ENCODE measurements around the gene TMEM120B.

DNA sequence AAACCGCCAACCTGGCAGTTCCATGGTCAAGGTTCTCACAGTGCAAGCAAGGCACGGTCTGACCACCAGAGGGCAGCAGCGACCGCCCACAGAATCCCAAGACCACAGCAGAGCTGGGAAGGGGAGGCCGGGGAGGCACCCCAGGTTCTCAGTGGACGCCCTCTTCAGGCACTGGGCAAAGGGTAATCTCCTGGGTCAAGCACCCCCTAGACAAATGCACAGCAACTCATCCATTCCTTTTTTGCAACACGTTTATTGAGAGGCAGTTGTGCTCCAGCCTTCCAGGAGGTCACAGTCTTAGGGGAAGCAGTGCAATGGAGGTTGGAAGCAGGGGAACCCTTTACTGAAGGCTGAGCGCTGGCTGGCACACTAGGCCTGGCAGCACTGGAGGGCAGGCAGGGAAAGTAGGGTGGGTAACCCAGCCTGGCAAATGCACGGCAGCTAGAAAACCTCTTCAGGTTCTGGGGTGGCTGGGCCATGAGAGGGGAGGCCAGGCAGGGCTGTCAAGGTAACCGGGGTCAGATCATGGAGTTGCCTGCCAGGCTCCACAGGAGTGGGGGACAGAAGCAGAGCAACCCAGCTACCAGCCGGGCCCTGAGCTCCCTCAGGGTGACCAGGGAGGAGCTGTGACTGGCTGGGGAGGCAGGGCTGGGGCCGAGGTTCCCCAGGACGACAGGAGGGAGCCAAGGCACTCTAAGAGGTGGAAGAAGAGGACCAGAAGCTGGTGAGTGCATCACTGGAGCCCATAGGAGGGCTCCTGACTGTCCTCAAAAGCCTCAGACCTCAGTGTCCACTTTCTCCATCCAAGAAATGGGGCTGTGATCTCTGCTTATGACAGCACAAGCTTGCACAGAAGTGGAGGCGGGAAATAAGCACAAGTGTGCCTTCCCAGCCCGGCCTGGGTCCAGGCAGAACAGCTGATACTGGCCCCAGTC, 82.7 kb downstream of the TMEM120B start:
- TF ChIP-seq CTCF (IDR thresholded peaks at IDR 0.05), result peak; percentile 96 to 99 (median 98)
- TF ChIP-seq POLR2A (IDR thresholded peaks at IDR 0.05), result no peak
- TF ChIP-seq POLR2AphosphoS5 (IDR thresholded peaks at IDR 0.05; ENCODE audit: insufficient read depth in 1 of 2, low read depth in 1 of 2), result peak; percentile 13 to 20
